Right renal pelvis (tissue), 4 donors: ENCODE measurements around the gene RPL5. TPM values are rescaled to one million over a fixed set of nuclear protein-coding genes. Genes with fewer than 3 reads are reported as not detected.

Source experiments
- DNase-seq, 4 donors: peaks; one replicate each; pipeline ENCODE4 v3.0.0-alpha.2; 2013; ENCODE audit warnings: low read depth in 4 of 4, low spot score in 3 of 4, missing footprints in 1 of 4
- polyA plus RNA-seq, 4 donors: library from polyadenylated mRNA; unstranded; fragments of 120-200 nt; gene quantifications; one replicate each; pipeline ENCODE4 v1.2.1, GENCODE V29; 2013; ENCODE audit not compliant: insufficient read length in 4 of 4

Gene RPL5
- polyA plus RNA-seq, 4 donors, result 2,468 to 2,706 (median 2,655) TPM

DNA sequence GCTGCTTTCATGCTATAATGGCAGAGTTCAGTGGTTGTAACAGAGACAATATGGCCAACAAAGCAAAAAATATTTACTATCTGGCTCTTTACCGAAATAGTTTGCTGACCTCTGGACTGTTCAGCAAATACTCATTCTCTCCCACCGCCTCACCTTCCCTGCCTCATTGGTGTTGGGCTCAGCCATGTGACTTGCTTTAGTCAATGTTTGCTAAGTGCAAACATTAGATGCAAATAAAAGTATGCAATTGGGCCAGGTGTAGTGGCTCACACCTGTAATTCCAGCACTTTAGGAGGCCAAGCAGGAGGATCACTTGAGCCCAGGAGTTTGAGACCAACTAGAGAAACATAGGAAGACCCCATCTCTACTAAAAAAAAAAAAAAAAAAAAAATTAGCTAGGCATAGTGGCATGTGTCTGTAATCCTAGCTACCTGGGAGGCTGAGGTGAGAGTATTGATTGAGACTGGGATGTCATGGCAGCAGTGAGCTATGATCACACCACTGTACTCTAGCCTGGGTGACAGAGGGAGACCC, 55.1 kb downstream of the RPL5 start:
- DNase-seq, result no peak

DNA sequence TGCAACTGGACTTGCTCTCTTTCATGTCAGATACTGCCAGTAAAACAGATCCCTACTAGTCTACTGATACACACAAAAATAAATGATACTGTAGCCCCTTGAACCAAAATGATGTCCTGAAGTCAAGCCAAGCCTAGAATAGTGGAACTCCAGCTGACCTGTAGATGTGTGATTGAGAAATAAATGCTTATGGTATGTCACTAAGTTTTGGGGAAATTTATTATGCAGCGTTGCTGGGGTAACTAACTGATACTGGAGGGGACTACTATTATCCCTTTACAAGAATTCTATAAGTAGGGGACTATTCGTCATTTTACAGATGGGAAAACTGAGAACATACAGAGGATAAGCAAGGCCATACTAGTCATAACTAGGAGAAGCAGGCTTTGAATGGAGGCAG, 55.6 kb downstream of the RPL5 start:
- DNase-seq, result no peak

Other genes starting within 250 kb of the RPL5 start
- gene EVI5, start 46.9 kb upstream of the RPL5 start, polyA plus RNA-seq, result 10 to 100 TPM; 18.6 to 21.8 (median 21.3) TPM
- 1 to 10 TPM; 8.3 to 9.6 (median 9.4) TPM for gene DIPK1A, start 129.4 kb downstream of the RPL5 start, polyA plus RNA-seq
- 10 to 100 TPM; 39.2 to 51.2 (median 45.9) TPM for gene MTF2, start 247.2 kb downstream of the RPL5 start, polyA plus RNA-seq